KMS-11 (cell line): Measurements from ENCODE around the gene APOL4.
"Not testable (repeated sequence)": the region's sequence is repeated elsewhere in the genome, so short reads cannot be mapped to it uniquely, and the experiment has no call there.

Experiments
- H2AFZ ChIP-seq: fragments of 200-600 bp; sonication (generic); 2 replicates; pipeline ENCODE4 v1.6.1; 2016; ENCODE audit warnings: antibody characterized with exemption, mixed run types, low read depth
- H3K27ac ChIP-seq: fragments of 200-600 bp; sonication (generic); 2 replicates; pipeline ENCODE4 v1.6.1; 2016; ENCODE audit warnings: mild to moderate bottlenecking, mixed run types
- H3K27me3 ChIP-seq: fragments of 200-600 bp; sonication (generic); 2 replicates; pipeline ENCODE4 v1.6.1; 2017; ENCODE audit warnings: mild to moderate bottlenecking, low read depth, mixed run types, moderate library complexity; ENCODE audit not compliant: insufficient read depth
- H3K36me3 ChIP-seq: fragments of 200-600 bp; sonication (generic); 2 replicates; pipeline ENCODE4 v1.6.1; 2017; ENCODE audit warnings: mild to moderate bottlenecking, mixed run types; ENCODE audit not compliant: insufficient read depth
- H3K4me1 ChIP-seq: fragments of 200-600 bp; sonication (generic); 2 replicates; pipeline ENCODE4 v1.6.1; 2016; ENCODE audit warnings: mild to moderate bottlenecking, low read depth, mixed run types; ENCODE audit not compliant: poor library complexity, severe bottlenecking
- H3K4me2 ChIP-seq: fragments of 200-600 bp; sonication (generic); 2 replicates; pipeline ENCODE4 v1.7.0; 2016; ENCODE audit warnings: mild to moderate bottlenecking, mixed run types
- H3K4me3 ChIP-seq: fragments of 200-600 bp; sonication (generic); IDR thresholded peaks from 2 replicates; pipeline ENCODE4 v1.6.1; 2017; ENCODE audit warnings: low read depth, low read length, mixed read lengths; ENCODE audit not compliant: insufficient read depth
- H3K79me2 ChIP-seq: fragments of 200-600 bp; sonication (generic); 2 replicates; pipeline ENCODE4 v1.6.1; 2016; ENCODE audit warnings: low read depth, mixed run types; ENCODE audit not compliant: insufficient read depth
- H3K9ac ChIP-seq: fragments of 200-600 bp; sonication (generic); 2 replicates; pipeline ENCODE4 v1.6.1; 2016; ENCODE audit warnings: mild to moderate bottlenecking, mixed run types
- H4K20me1 ChIP-seq: fragments of 200-600 bp; sonication (generic); 2 replicates; pipeline ENCODE4 v1.6.1; 2016; ENCODE audit warnings: mild to moderate bottlenecking, mixed run types; ENCODE audit not compliant: insufficient read depth
- CTCF ChIP-seq: fragments of 200-600 bp; sonication (generic); conservative IDR thresholded peaks from 2 replicates; pipeline ENCODE4 v1.6.1; 2017; ENCODE audit warnings: low read depth, mild to moderate bottlenecking, antibody characterized with exemption, low read length, moderate library complexity, mixed read lengths

The APOL4 gene

GRCh38 chr22:36211237-36211861 lies 9.7 kb upstream of the APOL4 start:
- no peak overlapping the region for H3K9ac ChIP-seq
- TF ChIP-seq CTCF, result no peak
- H2AFZ ChIP-seq, result no peak overlapping the region
- peaks cover 20% of the 10 kb centered on the region for H3K4me1 ChIP-seq
- H3K4me3 ChIP-seq, result no peak overlapping the region
- H3K27ac ChIP-seq, result no peak overlapping the region
- H3K27me3 ChIP-seq, result no peaks in the 10 kb centered on the region
- no peaks in the 10 kb centered on the region for H3K36me3 ChIP-seq
- no peaks in the 10 kb centered on the region for H3K79me2 ChIP-seq
- no peaks in the 10 kb centered on the region for H4K20me1 ChIP-seq
- no peak overlapping the region for H3K4me2 ChIP-seq

GRCh38 chr22:36210224-36210623 lies 8.6 kb upstream of the APOL4 start:
- H3K27me3 ChIP-seq, result no peaks in the 10 kb centered on the region
- H4K20me1 ChIP-seq, result no peaks in the 10 kb centered on the region
- H3K27ac ChIP-seq, result no peak overlapping the region
- no peaks in the 10 kb centered on the region for H3K36me3 ChIP-seq
- no peak overlapping the region for H3K4me3 ChIP-seq
- no peak overlapping the region for H3K9ac ChIP-seq
- H3K4me1 ChIP-seq, result peaks cover 20% of the 10 kb centered on the region
- TF ChIP-seq CTCF, result no peak
- no peak overlapping the region for H3K4me2 ChIP-seq
- H2AFZ ChIP-seq, result no peak overlapping the region
- no peaks in the 10 kb centered on the region for H3K79me2 ChIP-seq

GRCh38 chr22:36209488-36209908 lies 7.9 kb upstream of the APOL4 start:
- H3K4me3 ChIP-seq, H2AFZ ChIP-seq, H3K27me3 ChIP-seq, H4K20me1 ChIP-seq, H3K27ac ChIP-seq, H3K9ac ChIP-seq, H3K36me3 ChIP-seq, H3K4me2 ChIP-seq, H3K79me2 ChIP-seq: not testable (repeated sequence)
- H3K4me1 ChIP-seq, result peaks cover 20% of the 10 kb centered on the region

- no peaks in the 10 kb centered on the region for H3K79me2 ChIP-seq
- no peak overlapping the region for H3K4me2 ChIP-seq
- no peak overlapping the region for H3K27ac ChIP-seq
- no peak for TF ChIP-seq CTCF
- no peaks in the 10 kb centered on the region for H4K20me1 ChIP-seq
- no peak overlapping the region for H2AFZ ChIP-seq
- no peaks in the 10 kb centered on the region for H3K27me3 ChIP-seq
- H3K4me3 ChIP-seq, result no peak overlapping the region
- H3K36me3 ChIP-seq, result no peaks in the 10 kb centered on the region
- H3K9ac ChIP-seq, result no peak overlapping the region
- peaks cover 20% of the 10 kb centered on the region for H3K4me1 ChIP-seq
Measured at GRCh38 chr22:36208914-36209313, 7.3 kb upstream of the APOL4 start.

- Histone ChIP-seq H2AFZ (no peak overlapping the region), H3K27me3 (no peaks in the 10 kb centered on the region), H3K4me1 (peaks cover 20% of the 10 kb centered on the region), H3K36me3 (no peaks in the 10 kb centered on the region), H3K9ac (no peak overlapping the region), H3K27ac (no peak overlapping the region), H3K4me3 (no peak overlapping the region), H3K79me2 (no peaks in the 10 kb centered on the region), H4K20me1 (no peaks in the 10 kb centered on the region), H3K4me2 (no peak overlapping the region)
- no peak for TF ChIP-seq CTCF
Measured at GRCh38 chr22:36208162-36208765, 6.7 kb upstream of the APOL4 start.
